Umbilical cord (tissue), 2 donors: Measurements from ENCODE around the gene KIR2DL3. TPM values are rescaled to one million over a fixed set of nuclear protein-coding genes. Genes with fewer than 3 reads are reported as not detected.
"Not testable (repeated sequence)": the region's sequence is repeated elsewhere in the genome, so short reads cannot be mapped to it uniquely, and the experiment has no call there.

Source experiments
- DNase-seq: peaks from one replicate; pipeline ENCODE4 v3.0.0-alpha.2; 2015; ENCODE audit warnings: low spot score
- total RNA-seq: library from RNA; depleted of rRNA; stranded (reverse); fragments of >200 nt; gene quantifications from one replicate; pipeline ENCODE4 v1.2.3, GENCODE V29; 2014; ENCODE audit warnings: low replicate concordance; ENCODE audit not compliant: insufficient read depth

KIR2DL3 gene
- total RNA-seq, 1 donor from 2014 or later: 1.7 TPM

- DNase-seq: not testable (repeated sequence)
These were observed 3.6 kb downstream of the KIR2DL3 start for GRCh38 chr19:54741950-54742349.

- DNase-seq: not testable (repeated sequence)
These were observed 5.8 kb downstream of the KIR2DL3 start for GRCh38 chr19:54744080-54744479.

- DNase-seq: not testable (repeated sequence)
These were observed 9.5 kb downstream of the KIR2DL3 start for GRCh38 chr19:54747614-54748322.

GRCh38 chr19:54750276-54750675, 12.0 kb downstream of the KIR2DL3 start:
- DNase-seq: not testable (repeated sequence)

- not testable (repeated sequence) for DNase-seq
These were observed 18.1 kb downstream of the KIR2DL3 start for GRCh38 chr19:54756204-54757110.

- DNase-seq: not testable (repeated sequence)
These were observed 20.3 kb downstream of the KIR2DL3 start for GRCh38 chr19:54758577-54758976.

GRCh38 chr19:54764219-54764618, 25.9 kb downstream of the KIR2DL3 start:
- not testable (repeated sequence) for DNase-seq

- not testable (repeated sequence) for DNase-seq
These were observed 28.2 kb downstream of the KIR2DL3 start for GRCh38 chr19:54766464-54766863.

- not testable (repeated sequence) for DNase-seq
These were observed 31.3 kb downstream of the KIR2DL3 start, which contains the start of gene KIR2DL1 for GRCh38 chr19:54769646-54770045. KIR2DL1 (plus strand) TSS chr19:54769793; CDS start chr19:54769851, 58 bp downstream.

GRCh38 chr19:54770511-54770910, 32.2 kb downstream of the KIR2DL3 start:
- DNase-seq: not testable (repeated sequence)

GRCh38 chr19:54771018-54771960, 33.0 kb downstream of the KIR2DL3 start:
- not testable (repeated sequence) for DNase-seq

- DNase-seq: not testable (repeated sequence)
These were observed 34.4 kb downstream of the KIR2DL3 start for GRCh38 chr19:54772666-54773065.

GRCh38 chr19:54775095-54775815, 36.9 kb downstream of the KIR2DL3 start:
- not testable (repeated sequence) for DNase-seq

GRCh38 chr19:54775830-54776229, 37.5 kb downstream of the KIR2DL3 start:
- not testable (repeated sequence) for DNase-seq

GRCh38 chr19:54777851-54778250, 39.5 kb downstream of the KIR2DL3 start:
- not testable (repeated sequence) for DNase-seq

GRCh38 chr19:54778896-54779295, 40.6 kb downstream of the KIR2DL3 start:
- DNase-seq: not testable (repeated sequence)

GRCh38 chr19:54782916-54783315, 44.6 kb downstream of the KIR2DL3 start:
- DNase-seq: not testable (repeated sequence)

- not testable (repeated sequence) for DNase-seq
These were observed 47.9 kb downstream of the KIR2DL3 start for GRCh38 chr19:54786091-54786723.

GRCh38 chr19:54788154-54788553, 49.8 kb downstream of the KIR2DL3 start:
- not testable (repeated sequence) for DNase-seq

GRCh38 chr19:54790711-54791110, 52.4 kb downstream of the KIR2DL3 start:
- DNase-seq: no peak
